HG02884 (cell line): Measurements from ENCODE around the gene SERBP1.
"Not testable (repeated sequence)": the region's sequence is repeated elsewhere in the genome, so short reads cannot be mapped to it uniquely, and the experiment has no call there.

ENCODE experiments used
- ATAC-seq: cut with Tn5 transposase; IDR thresholded peaks from one replicate; pipeline ENCODE4 v1.9.1; 2021; ENCODE audit warnings: mild to moderate bottlenecking, moderate library complexity; ENCODE audit not compliant: unreplicated experiment

Gene SERBP1

DNA sequence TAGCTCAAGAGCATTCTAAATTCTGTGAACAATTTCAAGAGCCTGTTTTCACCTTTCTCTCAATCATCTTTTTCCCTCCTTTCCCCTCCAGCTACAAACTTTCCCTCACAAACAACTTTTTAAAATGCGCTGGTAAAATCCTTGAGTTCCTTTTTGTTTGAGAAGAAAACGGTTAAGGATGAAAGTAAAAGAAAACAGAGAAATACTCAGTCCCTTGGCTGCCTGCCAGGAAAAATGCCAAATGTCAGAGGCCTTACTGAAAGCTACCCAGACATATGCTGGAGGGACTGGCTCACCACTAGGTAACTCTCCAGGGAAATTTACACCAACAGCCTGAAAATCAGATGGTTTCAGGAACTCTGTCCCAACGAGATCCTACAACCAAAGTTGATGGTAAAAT is 11.0 kb upstream of the SERBP1 start:
- ATAC-seq: no peak

DNA sequence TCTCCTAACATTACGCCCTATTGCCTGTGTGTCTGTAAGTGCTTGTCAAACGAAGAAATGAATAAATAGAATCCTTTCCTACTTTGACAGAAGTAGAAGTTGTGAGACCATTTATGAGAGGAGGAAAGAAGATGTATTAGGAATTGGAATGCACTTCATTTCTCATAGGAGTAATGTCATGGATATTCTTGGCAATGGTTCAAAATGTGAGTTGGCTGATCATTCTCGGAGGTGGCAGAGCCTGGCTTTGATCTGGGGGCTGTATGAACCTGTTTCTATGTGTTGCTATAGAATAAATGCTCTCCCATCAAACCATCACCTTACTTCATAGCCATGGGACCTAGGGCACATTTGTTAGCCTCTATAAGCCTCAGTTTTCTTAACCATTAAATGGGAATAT is 10.1 kb upstream of the SERBP1 start:
- ATAC-seq: no peak

DNA sequence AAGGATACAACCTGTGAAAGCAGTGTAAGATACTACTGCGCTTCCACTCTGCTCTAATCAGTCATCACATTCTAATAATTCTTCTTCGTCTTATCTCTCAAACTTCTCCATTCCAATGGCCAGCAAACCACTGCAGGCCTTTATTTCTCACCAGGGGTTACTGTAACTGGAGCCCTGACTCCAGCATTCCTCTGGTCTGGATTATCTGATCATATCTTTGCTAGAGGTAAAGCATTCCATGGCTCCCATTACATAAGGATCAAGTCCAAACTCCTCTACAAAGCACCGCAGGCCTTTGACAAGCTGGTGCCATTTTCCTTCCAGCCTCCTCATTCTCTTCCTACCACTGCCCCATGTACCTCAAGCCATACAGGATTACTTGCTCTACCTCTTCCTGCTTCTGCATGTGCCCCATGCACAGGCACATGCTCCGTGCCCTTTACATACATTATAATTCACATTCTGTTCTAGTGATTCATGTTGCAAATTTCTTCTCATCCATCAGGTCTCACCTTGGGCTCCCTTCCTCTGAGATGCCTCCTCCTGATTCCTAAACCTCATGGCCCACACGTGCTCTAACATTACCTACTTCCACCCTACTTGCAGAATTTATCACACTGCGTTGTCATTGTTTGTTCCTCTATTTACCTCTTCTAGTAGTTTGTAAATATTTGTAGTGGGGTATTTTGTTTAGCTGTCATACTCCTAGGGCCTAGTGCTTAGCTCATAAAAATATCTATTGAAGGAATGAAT is 9.3 kb upstream of the SERBP1 start:
- no peak for ATAC-seq

DNA sequence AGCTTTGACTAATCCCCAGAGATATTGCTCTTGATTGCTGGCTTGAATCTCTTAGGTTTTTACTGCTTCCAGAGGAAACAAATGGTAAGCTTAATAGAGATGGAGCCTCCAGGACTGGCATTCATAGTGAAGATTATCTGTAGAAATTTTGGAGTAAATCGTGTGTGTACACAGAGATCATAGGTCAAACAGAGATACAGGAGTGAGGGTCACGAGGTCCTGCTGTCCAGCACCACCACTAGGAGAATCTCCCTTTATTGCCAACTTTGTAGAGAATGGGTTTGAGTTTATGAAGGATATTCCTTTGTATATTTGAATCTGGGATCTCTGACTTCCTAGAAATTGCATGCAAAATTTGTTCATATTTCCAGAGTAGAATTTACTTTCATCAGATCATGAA is 7.8 kb upstream of the SERBP1 start:
- no peak for ATAC-seq

DNA sequence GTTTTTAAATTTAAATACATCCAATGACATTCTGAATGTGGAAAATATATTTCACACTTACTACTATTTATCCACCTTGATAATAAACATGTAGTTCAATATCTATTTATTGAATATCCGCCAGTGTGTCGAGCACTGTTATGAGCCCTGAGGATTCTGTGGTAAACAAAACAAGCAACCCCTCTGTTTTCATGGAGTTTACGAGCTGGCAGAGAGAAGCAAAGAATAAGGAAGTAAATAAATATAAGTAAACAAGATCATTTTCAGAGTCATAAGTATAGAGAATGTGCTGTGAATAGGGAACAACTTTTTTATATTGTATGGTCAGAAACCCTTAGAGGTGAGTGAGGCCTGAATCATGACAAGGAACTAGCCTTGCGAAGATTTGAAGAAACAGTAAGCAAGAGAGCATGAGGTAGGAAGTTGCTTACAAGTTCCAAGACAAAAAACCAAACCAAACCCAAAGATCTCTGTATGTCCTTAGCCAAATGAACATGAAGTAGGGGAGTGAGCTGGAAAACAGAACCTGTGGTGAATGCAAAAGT is 6.4 kb upstream of the SERBP1 start:
- no peak for ATAC-seq

DNA sequence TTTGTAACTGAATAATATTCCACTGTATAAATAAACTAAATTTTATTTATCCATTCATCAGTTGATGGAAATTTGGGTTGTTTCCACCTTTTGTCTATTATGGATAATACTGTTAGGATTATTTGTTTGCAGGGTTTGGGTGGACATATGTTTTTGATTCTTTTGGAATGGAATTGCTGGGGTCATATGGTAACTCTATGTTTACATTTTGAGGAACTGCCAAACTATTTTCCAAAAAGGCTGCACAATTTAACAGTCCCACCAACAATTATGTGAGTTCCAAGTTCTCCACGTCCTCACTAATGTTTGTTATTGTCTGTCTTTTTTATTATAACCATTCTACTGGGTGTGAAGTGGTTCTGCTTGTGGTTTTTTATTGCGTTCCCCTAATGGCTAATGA is 4.3 kb upstream of the SERBP1 start:
- no peak for ATAC-seq

DNA sequence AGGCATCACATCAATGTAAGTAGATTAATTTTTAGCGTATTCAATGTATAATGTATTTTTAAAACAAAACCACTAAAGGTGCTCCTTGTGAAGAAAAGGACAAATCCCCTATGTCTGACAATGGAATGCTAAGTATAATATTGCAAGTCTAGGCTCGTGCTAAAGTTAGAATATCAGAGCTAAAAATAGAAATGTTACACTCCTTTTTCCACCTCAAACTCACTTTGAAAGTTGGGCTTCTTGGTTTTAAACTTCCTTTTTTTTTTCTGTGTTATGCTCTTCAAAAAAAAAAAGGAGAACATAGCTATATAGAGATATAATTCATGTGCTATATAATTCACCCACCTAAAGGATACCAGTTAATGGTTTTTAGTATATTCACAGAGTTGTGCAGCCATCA is 3.6 kb upstream of the SERBP1 start:
- ATAC-seq: no peak

DNA sequence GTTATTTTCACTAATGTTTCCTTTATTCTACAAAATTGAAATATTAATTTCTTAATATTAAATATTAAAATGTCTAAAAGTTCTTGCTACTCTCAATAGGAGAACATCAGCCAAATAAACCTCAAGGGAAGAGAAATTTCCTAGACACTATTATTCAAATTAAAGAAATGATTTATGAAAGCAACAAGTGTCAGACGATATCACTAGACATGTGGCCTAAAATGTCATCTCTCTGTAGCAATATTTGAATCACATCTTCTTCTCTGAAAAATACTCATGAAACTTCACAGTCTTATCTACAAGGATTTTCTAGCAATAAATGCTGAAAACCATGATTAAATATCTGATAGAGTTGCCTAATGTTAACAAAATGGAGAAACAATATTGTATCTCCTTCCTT is 2.5 kb upstream of the SERBP1 start:
- ATAC-seq: no peak

DNA sequence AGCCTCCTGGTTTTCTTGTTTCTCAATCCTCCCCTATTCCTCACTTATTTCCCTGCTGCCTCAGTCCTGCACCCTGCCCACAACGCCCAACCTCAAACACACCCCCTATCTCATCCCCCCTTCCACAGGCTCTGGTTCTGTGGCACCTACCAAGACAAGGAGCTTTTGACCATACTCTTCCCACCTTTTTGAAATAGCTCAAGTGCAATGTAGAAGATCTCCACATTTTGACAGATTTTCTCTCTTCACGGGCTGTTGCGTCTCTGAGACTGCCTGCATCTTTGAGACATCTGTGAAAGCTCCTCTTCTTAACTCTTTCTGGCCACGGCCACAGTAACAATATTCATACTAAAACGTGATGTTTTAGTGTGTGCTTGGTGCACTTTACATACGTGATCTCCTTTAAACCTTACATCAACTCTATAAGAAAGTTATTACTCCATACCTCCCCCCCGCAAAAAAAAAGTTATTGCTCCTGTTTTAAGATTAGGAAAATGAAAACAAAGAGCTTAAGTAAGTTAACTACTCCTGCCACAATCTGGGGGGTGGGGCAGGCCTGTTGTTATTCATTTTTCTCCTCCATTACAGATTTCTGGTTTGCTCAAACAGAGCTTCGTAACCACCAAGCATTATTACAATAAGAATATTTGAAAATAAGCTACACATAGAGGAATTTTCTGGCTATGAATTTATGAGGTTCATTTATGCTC is 1.8 kb upstream of the SERBP1 start:
- ATAC-seq: no peak

DNA sequence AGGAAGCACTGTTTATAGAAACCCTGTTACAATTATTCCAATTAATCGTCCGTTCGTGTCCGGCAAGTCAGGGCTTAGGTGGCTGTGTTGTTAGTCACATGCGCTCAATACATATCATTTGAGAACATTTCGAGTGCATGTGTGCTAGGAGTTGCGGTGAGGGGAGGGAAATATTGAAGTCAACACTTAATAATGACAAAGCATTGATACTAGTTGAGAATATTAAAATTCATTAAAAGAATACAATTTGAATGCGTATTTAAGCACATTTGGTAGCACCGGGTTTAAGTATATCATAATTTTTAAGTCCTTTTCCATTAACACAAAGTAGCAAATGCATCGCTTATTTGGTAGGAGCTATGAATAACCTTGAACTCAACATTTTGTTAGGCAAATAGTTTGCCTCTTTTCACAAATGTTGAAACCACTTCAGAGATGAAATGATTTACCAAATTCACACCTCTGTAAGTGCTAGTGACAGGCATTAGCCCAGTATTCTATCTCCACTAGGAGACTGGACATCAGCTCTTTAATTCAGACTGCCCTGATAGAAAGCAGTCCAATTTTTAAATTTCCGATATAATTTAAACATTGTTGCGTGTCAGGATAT is 1.1 kb upstream of the SERBP1 start:
- ATAC-seq: no peak

DNA sequence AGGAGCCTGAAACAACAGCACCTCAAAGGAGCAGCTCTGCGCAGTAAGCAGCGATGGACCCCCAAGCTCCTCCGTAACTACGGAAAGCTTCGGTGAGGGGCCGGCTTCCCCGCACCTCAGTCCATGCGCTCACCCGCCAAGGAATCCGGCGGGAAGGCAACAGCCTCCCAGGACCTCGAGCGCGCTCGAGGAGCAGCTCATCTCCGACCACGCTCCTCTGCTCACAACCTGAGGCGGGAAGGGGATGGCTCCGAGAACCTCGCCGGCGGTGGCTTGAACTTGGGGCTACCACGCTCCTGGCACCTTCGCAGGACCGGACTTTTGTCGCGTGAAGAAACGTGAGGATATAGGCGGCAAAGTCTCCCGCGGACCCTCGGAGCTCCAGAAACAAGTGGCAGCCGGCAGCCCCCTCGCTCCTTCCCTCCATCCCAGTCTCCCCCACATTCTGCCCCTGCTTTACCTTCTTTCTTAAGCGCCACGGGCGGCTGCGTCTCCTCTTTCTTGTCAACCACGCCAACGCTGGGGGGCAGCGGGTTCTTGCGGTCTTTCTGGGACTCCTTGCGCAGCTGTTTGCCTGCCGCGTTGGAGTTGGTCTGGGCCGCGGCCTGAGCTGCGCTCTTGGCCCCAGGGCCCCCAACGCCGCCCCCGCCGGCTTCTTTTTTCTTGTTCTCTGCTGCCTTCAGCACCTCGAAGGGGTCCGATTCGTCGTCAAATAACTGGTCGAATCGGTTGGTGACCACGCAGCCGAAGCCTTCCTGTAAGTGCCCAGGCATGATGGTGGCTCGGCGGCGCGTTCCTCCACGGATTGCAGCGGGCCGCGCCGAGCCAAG is 459 bp downstream of the SERBP1 start:
- ATAC-seq: peak; percentile 1

DNA sequence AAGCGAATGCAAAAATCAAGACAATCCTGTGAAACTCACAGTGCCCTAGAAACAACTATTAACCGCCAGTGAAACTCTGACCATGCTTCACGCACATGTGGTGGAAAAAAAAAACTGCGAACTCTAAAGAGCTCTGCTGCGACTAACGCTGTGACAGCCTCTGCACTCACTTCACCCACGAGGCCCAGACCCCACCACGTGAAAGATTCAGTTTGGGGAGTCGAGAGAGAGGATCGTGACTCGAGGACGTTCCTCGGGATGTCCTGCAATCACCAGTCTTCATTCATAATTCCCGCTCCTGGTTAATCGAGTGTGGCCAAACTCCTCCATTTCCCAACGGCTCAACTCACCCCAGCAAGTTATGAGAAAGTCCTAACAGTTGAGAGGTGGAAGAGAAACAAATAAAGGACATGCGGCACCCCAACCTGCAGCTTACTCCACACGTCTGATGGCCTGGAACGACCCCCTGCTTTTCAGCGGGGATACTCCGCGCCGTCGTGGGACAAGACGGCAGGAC is 1.1 kb downstream of the SERBP1 start:
- ATAC-seq: no peak

DNA sequence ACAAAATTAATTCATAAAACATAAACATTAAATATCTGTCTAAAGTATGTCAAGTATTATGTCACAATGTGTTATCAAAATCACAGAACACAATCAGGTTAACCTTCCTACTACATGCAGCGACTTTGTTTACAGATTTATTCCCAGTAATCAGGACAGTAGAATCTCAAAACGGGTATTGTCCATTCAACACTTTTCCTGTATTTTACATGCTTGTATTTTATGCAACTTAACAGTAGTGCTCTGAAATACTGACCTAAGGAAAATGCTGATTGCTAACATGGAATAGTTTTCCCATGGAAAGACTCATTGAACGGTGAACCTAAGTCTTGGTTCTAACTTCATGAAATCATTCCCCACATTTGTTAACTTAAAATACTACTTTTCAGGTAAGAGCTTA is 2.3 kb downstream of the SERBP1 start:
- ATAC-seq: no peak

DNA sequence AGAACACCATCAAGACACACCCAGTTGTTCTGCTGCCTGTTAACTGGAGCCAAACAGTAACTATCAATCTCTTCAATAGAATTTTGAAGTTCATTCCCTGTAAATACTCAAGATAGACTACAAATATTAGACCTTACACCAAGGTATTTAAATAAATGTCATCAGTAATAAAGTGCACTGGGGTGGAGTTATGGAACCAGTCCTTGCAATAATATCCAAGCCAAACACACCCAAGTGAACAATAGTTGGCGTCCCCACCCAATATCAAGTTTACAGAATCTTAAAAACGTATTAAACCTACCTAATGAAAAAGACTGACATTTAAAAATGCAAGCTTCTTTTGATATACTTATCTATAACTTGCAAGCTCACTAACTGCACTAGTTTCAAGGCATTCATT is 2.7 kb downstream of the SERBP1 start:
- no peak for ATAC-seq

DNA sequence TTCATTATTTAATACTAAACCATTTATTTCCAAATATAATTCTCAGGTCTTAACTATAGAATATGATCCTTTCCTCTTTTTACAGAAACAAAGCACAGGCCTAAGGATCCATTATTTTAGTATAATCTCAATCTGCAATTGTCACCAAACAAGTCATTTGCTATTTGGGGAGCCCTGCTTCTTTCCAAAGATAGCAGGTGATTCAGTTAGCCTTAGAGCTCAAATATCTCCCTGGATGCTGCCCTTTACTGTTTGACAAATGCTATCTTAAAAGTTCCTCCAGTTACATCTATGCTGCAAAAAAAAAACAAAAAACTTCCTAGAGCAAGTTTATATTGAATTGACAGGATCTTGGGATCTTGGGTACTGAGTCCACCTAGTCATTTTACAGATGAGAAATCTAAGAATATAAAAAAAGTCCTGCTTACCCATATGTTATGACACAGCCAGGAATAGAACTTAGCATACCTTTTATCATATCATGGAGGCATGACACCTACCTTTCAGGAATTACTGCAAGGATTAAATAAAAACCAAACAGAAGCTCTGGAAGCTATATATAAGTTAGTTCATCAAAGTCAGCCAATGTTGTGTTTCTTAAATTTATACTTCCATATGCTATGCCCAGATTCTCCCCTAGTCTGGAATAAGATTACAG is 9.2 kb downstream of the SERBP1 start:
- no peak for ATAC-seq

DNA sequence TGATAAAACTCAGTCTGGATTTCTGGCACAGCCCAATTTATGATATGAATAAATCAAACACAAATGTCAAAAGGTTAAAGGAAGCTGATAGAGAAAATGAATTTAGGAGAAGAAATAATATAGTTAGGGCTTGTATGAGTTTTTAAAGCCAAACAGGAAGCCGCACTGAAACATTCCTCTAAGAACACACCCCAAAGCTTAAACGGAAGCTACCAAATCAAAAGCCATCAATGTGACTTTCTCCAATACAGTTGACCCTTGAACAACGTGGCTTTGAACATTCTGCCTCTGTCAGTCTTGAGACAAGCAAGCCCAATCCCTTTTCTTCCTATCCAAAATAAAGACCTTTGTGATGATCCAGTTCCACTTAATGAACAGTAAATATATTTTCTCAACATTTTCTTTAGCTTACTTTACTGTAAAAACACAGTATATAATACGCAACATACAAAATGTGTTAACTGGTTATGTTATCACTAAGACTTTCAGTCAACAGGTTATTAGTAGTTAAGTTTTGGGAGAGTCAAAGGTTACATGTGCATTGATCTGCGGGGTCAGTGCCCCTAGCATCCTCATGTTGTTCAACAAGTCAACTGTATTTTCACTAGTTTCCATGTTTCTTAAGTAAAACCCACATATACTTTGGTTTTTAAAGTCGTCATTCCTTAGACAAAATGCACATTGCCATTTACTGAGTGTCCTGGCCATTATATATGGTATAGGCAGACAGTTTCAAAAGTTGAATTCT is 11.2 kb downstream of the SERBP1 start:
- ATAC-seq: no peak

DNA sequence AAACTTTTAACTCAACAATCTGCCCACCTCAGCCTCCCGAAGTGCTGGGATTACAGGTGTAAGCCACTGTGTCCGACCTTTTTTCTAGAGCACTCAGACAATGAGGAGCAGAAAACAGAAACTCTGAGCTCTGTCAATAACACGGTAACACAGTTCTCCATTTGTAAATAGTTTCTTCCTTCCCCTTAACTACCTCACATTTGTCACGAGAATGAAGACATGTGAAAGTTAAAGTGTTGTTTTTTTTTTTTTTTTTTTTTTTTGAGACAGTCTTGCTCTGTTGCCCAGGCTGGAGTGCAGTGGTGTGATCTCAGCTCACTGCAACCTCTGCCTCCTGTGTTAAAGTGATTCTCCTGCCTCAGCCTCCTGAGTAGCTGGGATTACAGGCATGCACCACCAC is 12.5 kb downstream of the SERBP1 start:
- ATAC-seq: not testable (repeated sequence)

DNA sequence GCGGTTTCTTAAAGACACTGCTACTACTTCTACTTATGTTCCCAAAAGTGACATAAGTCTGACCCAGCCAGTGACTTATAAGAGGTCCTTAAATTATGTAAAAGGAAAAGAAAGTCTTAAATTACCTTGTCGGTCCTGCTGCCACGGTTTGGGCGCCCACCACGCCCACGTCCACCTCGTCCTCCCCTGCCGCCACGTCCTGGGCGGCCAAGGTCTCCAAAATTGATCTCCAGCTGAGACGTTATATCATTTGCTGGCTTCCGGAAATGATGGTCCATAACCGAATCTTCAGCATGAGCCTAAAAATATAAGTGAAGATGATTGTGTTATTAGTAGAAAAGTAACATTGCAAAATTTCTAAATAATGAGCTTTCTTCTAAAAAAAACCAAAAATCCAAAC is 15.2 kb downstream of the SERBP1 start:
- no peak for ATAC-seq

DNA sequence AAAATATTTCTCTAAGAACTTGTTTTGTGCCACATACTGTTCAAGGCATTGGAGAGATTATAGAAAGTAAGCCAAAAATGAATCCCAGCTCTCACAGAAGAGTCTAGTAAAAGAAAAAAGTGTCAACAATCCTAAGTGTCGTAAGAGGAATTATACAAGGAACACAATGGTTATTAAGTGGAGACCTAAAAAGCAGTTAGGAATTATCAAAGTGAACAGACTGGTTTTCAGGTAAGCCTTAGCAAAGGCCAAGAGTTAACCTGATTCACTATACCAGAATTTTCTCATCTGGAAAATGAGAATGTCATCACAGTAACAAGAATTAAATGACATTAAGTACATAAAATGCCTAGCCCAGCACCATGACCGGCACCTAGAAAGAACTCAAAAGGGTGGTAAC is 15.6 kb downstream of the SERBP1 start:
- no peak for ATAC-seq

DNA sequence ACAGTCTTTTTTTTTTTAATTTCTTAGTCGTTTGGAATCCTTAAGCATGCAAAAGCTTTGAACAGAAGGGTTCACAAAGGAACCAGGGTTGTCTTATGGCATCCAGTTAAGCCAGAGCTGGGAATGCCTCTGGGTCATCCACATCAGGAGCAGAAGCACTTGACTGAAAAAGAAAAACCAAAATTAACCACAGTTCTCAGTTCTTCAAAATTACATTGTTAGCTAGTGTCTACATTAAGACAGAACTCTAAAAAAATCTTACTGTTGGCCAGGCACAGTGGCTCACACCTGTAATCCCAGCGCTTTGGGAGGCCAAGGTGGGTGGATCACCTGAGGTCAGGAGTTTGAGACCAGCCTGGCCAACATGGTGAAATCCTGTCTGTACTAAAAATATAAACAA is 17.1 kb downstream of the SERBP1 start:
- ATAC-seq: not testable (repeated sequence)
